ENCODE measurements around the gene ENO2.

GRCh38 chr12:6970096-6970527 lies 55.7 kb downstream of the ENO2 start:
- no peak for TF ChIP-seq POLR2A (IDR thresholded peaks at IDR 0.05)
- TF ChIP-seq, protein P1, sequence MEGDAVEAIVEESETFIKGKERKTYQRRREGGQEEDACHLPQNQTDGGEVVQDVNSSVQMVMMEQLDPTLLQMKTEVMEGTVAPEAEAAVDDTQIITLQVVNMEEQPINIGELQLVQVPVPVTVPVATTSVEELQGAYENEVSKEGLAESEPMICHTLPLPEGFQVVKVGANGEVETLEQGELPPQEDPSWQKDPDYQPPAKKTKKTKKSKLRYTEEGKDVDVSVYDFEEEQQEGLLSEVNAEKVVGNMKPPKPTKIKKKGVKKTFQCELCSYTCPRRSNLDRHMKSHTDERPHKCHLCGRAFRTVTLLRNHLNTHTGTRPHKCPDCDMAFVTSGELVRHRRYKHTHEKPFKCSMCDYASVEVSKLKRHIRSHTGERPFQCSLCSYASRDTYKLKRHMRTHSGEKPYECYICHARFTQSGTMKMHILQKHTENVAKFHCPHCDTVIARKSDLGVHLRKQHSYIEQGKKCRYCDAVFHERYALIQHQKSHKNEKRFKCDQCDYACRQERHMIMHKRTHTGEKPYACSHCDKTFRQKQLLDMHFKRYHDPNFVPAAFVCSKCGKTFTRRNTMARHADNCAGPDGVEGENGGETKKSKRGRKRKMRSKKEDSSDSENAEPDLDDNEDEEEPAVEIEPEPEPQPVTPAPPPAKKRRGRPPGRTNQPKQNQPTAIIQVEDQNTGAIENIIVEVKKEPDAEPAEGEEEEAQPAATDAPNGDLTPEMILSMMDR (IDR thresholded peaks at IDR 0.05) = no peak
